ENCODE measurements around the gene ADNP. TPM values are rescaled to one million over a fixed set of nuclear protein-coding genes. Genes with fewer than 3 reads are reported as not detected.

ADNP gene
- total RNA-seq, 4 donors from 2014 or later, result 51.4 to 67.2 (median 55.4) TPM

GRCh38 chr20:50911716-50912115, 19.5 kb downstream of the ADNP start:
- Histone ChIP-seq H3K9me3 (no peaks in the 10 kb centered on the region), H3K36me3 (no peaks in the 10 kb centered on the region), H3K27ac (no peak overlapping the region), H3K4me1 (peaks cover 21 to 73% (median 34%) of the 10 kb centered on the region in 3 donors), H3K27me3 (no peaks in the 10 kb centered on the region), H3K4me3 (no peak overlapping the region)
- 29 to 30% methylated on average over 1 of the region's 1 CpG for WGBS, 2 donors (ENCODE audit: low coverage in 1 of 2)
- no peak for ATAC-seq
- no peak for TF ChIP-seq POLR2AphosphoS5 (IDR thresholded peaks at IDR 0.05)
- TF ChIP-seq EP300 (IDR thresholded peaks at IDR 0.05), result no peak
- TF ChIP-seq, protein P1, sequence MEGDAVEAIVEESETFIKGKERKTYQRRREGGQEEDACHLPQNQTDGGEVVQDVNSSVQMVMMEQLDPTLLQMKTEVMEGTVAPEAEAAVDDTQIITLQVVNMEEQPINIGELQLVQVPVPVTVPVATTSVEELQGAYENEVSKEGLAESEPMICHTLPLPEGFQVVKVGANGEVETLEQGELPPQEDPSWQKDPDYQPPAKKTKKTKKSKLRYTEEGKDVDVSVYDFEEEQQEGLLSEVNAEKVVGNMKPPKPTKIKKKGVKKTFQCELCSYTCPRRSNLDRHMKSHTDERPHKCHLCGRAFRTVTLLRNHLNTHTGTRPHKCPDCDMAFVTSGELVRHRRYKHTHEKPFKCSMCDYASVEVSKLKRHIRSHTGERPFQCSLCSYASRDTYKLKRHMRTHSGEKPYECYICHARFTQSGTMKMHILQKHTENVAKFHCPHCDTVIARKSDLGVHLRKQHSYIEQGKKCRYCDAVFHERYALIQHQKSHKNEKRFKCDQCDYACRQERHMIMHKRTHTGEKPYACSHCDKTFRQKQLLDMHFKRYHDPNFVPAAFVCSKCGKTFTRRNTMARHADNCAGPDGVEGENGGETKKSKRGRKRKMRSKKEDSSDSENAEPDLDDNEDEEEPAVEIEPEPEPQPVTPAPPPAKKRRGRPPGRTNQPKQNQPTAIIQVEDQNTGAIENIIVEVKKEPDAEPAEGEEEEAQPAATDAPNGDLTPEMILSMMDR (IDR thresholded peaks at IDR 0.05), result no peak
- no peak for TF ChIP-seq POLR2A (IDR thresholded peaks at IDR 0.05)

DNA sequence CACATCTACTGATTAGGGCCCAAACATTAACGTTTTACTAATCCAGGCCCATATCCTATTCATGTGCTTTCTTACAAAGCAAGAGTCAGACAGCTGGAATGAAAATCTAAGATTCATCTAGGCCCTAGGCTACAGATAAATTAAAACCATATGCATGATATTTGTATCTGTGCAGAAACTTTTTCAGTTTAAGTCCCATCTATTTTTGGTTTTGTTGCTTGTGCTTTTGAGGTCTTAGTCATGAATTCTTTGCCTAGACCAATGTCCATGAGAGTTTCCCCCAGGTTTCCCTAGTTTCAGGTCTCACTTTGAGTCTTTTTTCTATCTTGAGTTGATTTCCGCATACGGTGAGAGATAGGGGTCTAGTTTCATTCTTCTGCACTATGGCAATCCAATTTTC, 20.2 kb downstream of the ADNP start:
- Histone ChIP-seq H3K4me3 (no peak overlapping the region), H3K36me3 (no peaks in the 10 kb centered on the region), H3K27me3 (no peaks in the 10 kb centered on the region), H3K9me3 (no peaks in the 10 kb centered on the region), H3K27ac (no peak overlapping the region), H3K4me1 (peaks cover 16 to 73% (median 27%) of the 10 kb centered on the region in 3 donors)
- 45 to 62% methylated on average over 1 to 3 of the region's 3 CpGs for WGBS, 2 donors (ENCODE audit: low coverage in 1 of 2)
- TF ChIP-seq POLR2AphosphoS5 (IDR thresholded peaks at IDR 0.05), result no peak
- TF ChIP-seq EP300 (IDR thresholded peaks at IDR 0.05), result no peak
- TF ChIP-seq POLR2A (IDR thresholded peaks at IDR 0.05), result no peak
- TF ChIP-seq, protein P1 (IDR thresholded peaks at IDR 0.05), result no peak
- ATAC-seq, result no peak

DNA sequence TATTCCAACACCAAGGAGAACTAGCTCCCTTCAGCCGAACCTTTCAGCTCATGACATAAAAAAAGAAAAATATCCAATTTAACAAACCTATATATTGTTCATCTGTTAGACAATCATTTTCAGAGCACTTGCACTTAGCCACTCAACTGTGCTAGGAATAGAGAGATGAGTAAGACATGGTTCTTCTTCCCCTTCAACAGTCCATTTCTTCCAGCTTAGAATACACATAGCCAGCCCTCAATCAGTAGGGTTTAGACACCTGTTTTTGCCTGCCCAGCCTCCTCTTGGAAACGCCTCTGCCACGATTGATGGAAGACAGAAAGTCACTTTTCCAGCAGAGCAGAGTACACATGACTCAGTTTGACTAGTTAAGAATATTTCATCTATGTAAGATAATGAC, 21.8 kb downstream of the ADNP start:
- Histone ChIP-seq H3K4me1 (peaks cover 4 to 72% (median 15%) of the 10 kb centered on the region in 3 donors), H3K36me3 (no peaks in the 10 kb centered on the region), H3K27ac (no peak overlapping the region), H3K27me3 (no peaks in the 10 kb centered on the region), H3K9me3 (no peaks in the 10 kb centered on the region), H3K4me3 (no peak overlapping the region)
- TF ChIP-seq EP300 (IDR thresholded peaks at IDR 0.05), result no peak
- TF ChIP-seq, protein P1 (IDR thresholded peaks at IDR 0.05), result no peak
- TF ChIP-seq POLR2A (IDR thresholded peaks at IDR 0.05), result no peak
- no peak for TF ChIP-seq POLR2AphosphoS5 (IDR thresholded peaks at IDR 0.05)
- no peak for ATAC-seq
- 80 to 88% methylated on average over 3 of the region's 3 CpGs for WGBS, 2 donors (ENCODE audit: low coverage in 1 of 2)

DNA sequence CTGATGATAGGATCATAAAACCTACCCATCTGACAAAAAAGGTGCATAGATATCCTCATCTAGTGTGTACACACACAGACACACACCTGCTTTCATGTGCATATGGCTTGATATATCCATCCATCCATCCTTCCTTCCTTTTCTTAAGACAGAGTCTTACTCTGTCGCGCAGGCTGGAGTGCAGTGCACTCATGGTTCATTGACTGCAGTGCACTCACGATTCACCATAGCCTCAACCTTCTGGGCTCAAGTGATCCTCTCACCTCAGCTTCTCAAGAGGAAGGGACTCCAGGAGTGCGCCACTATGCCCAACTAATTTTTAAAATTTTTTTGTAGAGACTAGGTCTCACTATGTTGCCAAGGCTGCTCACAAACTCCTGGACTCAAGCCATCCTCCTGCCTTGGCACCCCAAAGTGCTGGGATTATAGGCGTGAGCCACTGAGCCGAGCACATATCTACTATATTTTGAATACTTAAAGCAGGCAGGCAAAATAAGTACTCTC, 27.1 kb downstream of the ADNP start:
- Histone ChIP-seq H3K4me3 (no peak overlapping the region), H3K27ac (no peak overlapping the region), H3K36me3 (peaks cover 4 to 35% of the 10 kb centered on the region in 2 donors), H3K9me3 (no peaks in the 10 kb centered on the region), H3K4me1 (peaks cover 0 to 43% (median 4%) of the 10 kb centered on the region in 3 donors), H3K27me3 (no peaks in the 10 kb centered on the region)
- 57 to 67% methylated on average over 2 to 6 of the region's 6 CpGs for WGBS, 2 donors (ENCODE audit: low coverage in 1 of 2)
- TF ChIP-seq EP300 (IDR thresholded peaks at IDR 0.05), result no peak
- no peak for TF ChIP-seq POLR2AphosphoS5 (IDR thresholded peaks at IDR 0.05)
- no peak for TF ChIP-seq POLR2A (IDR thresholded peaks at IDR 0.05)
- TF ChIP-seq, protein P1 (IDR thresholded peaks at IDR 0.05), result no peak
- ATAC-seq, result no peak

DNA sequence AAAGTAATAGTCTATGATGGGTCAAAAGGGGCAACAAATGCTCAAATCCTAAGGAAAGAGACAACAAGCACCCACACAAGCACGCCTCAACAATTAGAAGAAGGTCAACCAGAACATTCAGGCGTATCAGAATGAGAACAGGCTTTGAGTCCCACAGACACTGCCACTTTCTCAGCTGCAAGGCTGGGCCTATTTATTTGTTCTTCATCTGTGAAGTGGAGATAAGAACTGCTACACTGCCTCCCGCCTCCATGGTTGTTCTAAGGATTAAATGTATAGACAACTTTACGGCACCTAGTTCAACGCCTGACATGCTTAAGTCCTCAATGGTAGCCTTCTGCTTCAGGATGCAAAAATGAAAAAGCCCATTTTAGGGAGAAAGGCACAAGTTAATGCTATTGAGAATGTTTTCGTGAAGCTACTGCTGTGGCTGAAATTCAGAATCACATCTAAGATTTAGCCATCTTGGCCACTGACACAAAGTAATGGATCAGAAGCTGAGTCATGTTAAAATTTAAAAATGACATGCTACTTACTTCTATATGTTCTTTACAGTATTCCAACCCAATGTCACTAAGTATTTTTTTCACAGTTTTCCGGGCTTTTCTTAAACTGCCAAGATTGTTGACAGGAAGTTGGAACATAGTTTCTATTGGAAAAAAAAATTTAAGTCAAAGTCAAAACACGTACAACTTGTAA, 27.7 kb downstream of the ADNP start:
- no peak for TF ChIP-seq POLR2A (IDR thresholded peaks at IDR 0.05)
- no peak for TF ChIP-seq EP300 (IDR thresholded peaks at IDR 0.05)
- TF ChIP-seq, protein P1 (IDR thresholded peaks at IDR 0.05), result no peak
- no peak for TF ChIP-seq POLR2AphosphoS5 (IDR thresholded peaks at IDR 0.05)
- peaks cover 4 to 41% of the 10 kb centered on the region in 2 donors for H3K36me3 ChIP-seq
- no peaks in the 10 kb centered on the region for H3K9me3 ChIP-seq
- WGBS, 2 donors (ENCODE audit: low coverage in 1 of 2), result 72 to 74% methylated on average over 8 of the region's 8 CpGs
- no peak for ATAC-seq
- H3K27ac ChIP-seq, result no peak overlapping the region
- no peak overlapping the region for H3K4me3 ChIP-seq
- H3K4me1 ChIP-seq, result peaks cover 0 to 43% (median 4%) of the 10 kb centered on the region in 3 donors
- H3K27me3 ChIP-seq, result no peaks in the 10 kb centered on the region

Data from gastroesophageal sphincter (tissue), 4 donors.